ENCODE measurements around the gene MAP3K8.

Gene MAP3K8

GRCh38 chr10:30503700-30504266, 69.8 kb downstream of the MAP3K8 start:
- no peak for DNase-seq (ENCODE audit: low spot score in 2 of 2)
- no peak for ATAC-seq (replicated peaks; ENCODE audit: extremely low read depth, poor library complexity, severe bottlenecking)
- Mint-ChIP-seq H3K9me3 (no peaks in the 10 kb centered on the region), H3K4me3 (peak overlapping the region; percentile 48), H3K36me3 (ENCODE audit: insufficient read depth) (peaks cover 7% of the 10 kb centered on the region), H3K27me3 (no peaks in the 10 kb centered on the region), H3K4me1 (peaks cover 71% of the 10 kb centered on the region), H3K27ac (ENCODE audit: low read depth) (peak overlapping the region; percentile 86)

DNA sequence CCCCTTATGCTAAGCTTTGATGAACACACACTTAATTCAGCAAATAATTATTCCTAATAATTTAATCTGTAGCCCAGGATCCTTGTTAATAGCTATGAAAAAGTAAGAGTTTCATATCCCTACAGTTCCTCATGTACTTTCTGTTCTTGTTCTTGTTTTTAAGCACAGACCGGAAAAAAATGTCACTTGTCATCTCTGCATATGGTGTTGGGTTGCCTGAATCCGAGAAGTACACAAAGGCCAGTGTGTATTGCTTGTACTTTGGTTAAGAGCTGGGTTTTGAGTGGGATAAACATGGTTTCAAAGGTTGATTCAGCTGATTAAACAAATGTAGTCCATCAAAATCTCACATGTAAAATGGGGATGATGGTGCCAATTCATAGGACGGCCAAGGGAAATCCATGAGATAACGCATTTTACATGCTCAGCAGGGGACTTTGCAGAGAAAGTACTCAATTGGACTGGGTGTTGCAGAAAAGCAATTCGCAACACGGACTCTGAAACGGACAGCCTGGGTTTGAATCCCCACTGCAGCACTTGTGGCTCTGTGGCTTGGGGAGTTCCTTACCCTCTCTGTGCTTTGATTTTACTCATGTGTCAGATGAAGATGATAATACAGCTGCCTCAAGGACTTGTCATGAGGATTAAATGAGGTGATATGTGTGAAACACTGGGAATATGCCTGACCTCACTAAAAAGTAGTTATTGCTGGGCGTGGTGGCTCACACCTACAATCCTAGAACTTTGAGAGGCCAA, 71.7 kb downstream of the MAP3K8 start:
- ATAC-seq (replicated peaks; ENCODE audit: extremely low read depth, poor library complexity, severe bottlenecking) (no peak), DNase-seq (ENCODE audit: low spot score in 2 of 2) (no peak)
- H3K36me3 Mint-ChIP-seq (ENCODE audit: insufficient read depth): peaks cover 7% of the 10 kb centered on the region
- H3K27ac Mint-ChIP-seq (ENCODE audit: low read depth): peak overlapping the region; percentile 51
- H3K4me3 Mint-ChIP-seq: no peak overlapping the region
- peaks cover 57% of the 10 kb centered on the region for H3K4me1 Mint-ChIP-seq
- H3K27me3 Mint-ChIP-seq: no peaks in the 10 kb centered on the region
- no peaks in the 10 kb centered on the region for H3K9me3 Mint-ChIP-seq

- no peak overlapping the region for H3K27ac Mint-ChIP-seq (ENCODE audit: low read depth)
- H3K4me1 Mint-ChIP-seq: peaks cover 27% of the 10 kb centered on the region
- H3K36me3 Mint-ChIP-seq (ENCODE audit: insufficient read depth): peaks cover 4% of the 10 kb centered on the region
- ATAC-seq (replicated peaks; ENCODE audit: extremely low read depth, poor library complexity, severe bottlenecking): no peak
- H3K27me3 Mint-ChIP-seq: no peaks in the 10 kb centered on the region
- DNase-seq (ENCODE audit: low spot score in 2 of 2): no peak
- H3K4me3 Mint-ChIP-seq: no peak overlapping the region
- H3K9me3 Mint-ChIP-seq: no peaks in the 10 kb centered on the region
Measured at GRCh38 chr10:30509508-30509907, 75.5 kb downstream of the MAP3K8 start.

DNA sequence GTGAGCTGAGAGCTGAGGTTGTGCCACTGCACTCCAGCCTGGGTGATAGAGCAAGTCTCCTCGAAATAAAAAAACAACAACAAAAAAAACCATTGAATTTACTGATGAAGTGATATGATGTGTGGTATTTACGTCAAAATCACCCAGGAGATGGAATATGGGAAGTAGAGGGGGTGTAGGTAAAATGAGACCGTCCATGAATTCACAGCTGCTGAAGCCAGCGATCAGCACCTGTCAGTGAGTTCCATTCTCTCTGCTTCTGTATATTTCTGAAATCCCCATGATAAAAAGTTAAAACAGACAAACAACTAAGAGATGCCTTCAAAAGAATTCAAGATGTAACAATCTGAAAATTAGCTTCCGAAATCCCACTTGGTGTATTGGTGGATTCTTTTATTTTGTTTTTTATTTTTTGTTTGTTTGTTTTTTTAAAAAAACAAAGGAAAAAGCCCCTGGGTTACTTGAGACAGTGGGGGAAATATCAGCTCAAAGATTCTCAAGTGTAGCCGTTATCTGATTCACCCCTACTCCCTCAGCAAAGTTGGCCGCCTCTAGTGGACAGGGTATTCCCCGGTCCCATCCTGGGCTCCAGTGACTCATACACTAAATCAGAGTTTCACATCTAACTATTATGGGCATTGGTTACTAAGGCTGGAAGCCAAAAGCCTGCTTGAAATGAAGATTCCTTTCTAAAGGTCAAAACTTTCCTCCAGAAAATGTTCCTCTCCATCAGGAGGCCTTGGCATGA, 76.4 kb downstream of the MAP3K8 start:
- DNase-seq (ENCODE audit: low spot score in 2 of 2) (no peak), ATAC-seq (replicated peaks; ENCODE audit: extremely low read depth, poor library complexity, severe bottlenecking) (peak; percentile 64)
- Mint-ChIP-seq H3K27ac (ENCODE audit: low read depth) (no peak overlapping the region), H3K4me3 (no peak overlapping the region), H3K36me3 (ENCODE audit: insufficient read depth) (peaks cover 4% of the 10 kb centered on the region), H3K9me3 (no peaks in the 10 kb centered on the region), H3K4me1 (peaks cover 30% of the 10 kb centered on the region), H3K27me3 (no peaks in the 10 kb centered on the region)

GRCh38 chr10:30510932-30511700, 77.1 kb downstream of the MAP3K8 start:
- Mint-ChIP-seq H3K4me1 (peaks cover 24% of the 10 kb centered on the region), H3K27ac (ENCODE audit: low read depth) (no peak overlapping the region), H3K4me3 (no peak overlapping the region), H3K36me3 (ENCODE audit: insufficient read depth) (peaks cover 4% of the 10 kb centered on the region), H3K9me3 (no peaks in the 10 kb centered on the region), H3K27me3 (no peaks in the 10 kb centered on the region)
- ATAC-seq (replicated peaks; ENCODE audit: extremely low read depth, poor library complexity, severe bottlenecking) (no peak), DNase-seq (ENCODE audit: low spot score in 2 of 2) (no peak)
